T-helper 2 cell (primary cell): Measurements from ENCODE around the gene SDR39U1.
A peak's percentile ranks its signal among the peaks of the same experiment; 100 is the strongest.

Experiments
- DNase-seq, 5 experiments: peaks; one replicate each; pipeline versions ENCODE4 v3.0.0 to v3.0.0-alpha.2; 2012 to 2022

SDR39U1 gene

DNA sequence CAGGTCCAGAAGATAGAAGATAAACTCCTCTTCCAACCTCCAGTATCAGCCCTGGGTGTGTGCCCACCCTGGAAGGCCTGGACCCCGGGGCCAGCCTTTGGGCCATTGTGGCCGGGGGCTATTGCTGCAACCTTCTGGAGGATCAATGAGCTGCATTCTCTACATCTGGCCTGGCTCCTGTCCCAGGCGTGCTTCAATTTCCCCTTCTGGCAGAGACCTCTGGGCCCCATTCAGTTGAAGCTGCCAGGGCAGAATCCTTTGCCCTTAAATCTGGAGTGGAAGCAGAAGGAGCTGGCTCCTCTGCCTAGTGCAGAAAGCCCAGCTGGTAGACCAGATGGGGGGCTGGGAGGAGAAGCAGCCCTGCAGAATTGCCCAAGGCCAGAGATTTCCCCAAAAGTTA is 33.8 kb downstream of the SDR39U1 start:
- DNase-seq: no peak

DNA sequence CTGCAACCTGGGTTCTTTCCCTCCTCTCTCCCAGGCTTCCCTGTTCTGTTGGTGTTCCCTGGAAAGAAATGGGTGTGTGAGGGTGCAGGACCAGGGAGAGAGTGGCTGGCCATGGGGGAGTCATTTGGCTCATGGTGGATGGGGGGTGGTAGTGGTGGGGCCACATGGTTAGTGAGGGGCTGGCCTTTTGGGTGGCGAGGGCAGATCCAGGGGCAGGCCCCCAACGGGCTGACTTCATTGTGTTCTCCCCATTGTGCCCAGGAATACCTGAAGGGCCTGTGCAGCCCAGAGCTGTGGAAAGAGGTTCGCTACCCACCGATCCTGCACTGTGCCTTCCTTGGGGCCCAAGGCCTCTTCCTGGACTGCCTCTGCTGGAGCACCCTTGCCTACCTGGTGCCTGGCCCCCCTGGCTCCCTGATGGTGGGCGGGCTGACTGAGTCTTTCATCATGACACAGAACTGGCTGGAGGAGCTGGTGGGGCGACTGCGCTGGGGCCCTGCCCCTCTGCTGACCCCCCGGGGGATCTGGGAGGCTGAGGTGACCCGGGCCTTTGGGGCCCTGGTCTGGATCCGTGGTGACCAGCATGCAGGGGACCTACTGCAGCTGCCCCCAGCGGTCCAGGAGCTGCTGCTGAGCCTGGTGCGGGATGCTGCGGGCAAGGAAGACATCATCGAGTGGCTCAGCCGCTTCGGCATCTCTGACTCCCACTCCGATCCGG is 34.8 kb downstream of the SDR39U1 start:
- DNase-seq: no peak

DNA sequence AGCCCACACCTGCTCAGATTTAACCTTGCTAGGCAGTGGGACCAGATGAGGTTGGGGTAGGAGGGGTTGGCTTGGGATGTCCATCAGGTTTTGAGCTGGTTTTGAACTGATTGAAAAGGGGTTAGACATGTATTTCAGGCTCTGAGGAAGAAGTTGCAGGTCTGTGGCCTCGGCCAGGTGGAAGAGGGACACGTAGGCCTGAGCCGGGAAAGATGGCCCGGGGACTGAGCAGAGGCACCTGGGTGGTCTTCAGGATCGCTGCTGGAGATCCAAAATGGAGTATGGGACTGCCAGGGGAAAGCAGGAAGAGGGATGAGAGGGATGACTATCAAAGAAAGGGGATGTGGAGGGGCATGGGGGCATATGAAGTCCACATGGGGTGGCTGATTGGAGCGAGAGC is 36.2 kb downstream of the SDR39U1 start:
- DNase-seq: no peak

DNA sequence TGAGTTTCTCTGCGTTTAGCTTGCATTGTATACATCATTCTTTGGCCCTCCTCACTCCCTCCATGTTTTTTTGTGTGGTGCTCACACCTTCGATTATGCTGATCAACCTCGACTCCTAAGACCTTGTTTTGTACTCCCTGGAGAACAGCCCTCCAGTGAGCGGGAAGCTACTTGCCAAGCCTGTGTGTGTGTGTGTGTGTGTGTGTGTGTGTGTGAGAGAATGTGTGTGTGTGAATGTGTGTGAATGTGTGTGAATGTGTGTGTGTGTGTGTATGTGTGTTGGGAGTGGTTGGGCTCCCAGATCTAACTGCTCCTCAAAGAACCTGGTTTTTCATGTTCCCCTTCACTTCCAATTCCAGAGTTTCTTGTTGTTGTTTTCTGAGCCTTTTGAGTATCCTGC is 37.8 kb downstream of the SDR39U1 start:
- DNase-seq: no peak

DNA sequence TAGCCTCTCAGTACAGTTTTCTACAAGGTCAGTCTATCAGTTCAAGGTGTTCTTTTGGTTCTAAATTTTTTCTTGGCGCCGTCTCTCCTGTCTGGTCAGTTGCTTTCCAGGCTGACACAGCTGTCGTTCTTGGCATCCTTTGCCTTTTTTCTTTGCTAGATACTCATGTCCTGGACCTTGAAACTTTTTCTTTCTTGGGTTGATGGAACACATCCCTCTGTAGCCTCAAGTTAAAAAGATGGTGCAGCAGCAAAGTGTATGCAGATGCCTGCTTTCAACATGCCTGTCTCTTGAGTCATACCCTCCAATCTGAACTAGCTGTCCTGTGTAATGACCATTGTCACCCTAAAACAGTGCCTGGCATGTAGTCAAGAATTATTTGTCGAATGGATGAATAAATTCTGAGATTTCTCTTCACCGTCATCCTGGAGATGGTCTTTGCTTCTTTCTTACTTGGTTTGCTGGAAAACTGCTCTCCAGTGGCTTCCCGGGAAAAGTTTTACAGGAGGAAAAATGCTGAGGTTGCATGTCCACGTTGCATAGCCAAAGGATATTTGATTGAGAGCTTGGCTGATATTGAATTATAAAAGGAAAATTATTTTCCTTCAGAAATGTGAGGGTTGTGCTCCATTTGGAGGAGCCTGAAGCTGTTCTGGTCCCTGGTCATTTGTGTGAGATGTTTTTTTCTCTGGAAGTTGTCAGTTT is 39.1 kb downstream of the SDR39U1 start:
- DNase-seq: no peak

DNA sequence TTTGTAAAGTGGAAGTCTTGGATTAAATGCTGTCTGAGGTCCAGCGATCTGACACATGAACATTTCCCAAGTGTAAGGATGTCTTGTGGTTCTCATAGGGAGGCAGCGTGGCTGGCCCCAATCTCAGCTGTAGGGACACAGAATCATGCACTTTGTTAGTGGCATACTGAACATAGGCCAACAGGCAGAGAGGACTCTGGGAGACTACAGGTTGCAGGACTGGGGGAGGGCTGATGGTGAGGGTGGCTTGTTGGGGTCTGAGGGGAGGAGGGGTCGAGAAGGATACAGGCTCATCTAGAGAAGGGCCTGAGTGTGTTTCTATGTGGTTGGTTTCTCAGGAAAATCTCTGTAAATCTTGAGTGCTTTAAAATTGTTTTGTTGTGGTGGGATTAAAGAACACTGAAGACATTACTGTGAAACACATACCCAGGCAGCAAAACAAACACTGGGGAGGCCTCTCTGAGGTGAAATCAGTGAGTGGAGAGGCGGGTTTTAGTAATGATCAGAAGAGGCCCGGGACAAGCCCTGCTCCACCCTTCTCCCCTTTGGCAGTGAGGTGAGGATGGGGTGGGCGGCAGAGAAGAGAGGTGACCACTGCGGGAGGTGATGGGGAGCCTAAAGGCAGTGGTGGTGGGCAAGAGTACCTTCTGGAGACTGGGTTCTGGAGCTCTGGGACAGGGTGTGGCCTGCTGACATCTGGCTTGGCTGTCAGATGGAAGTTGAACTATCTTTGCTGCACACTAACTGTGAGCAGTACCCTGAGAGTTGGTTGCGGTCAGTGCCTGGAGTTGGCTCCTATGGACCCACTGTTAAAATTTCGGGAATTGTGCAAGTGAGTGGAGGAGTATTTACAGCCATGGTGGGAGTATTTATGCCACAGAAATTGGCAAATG is 40.5 kb downstream of the SDR39U1 start:
- no peak for DNase-seq

DNA sequence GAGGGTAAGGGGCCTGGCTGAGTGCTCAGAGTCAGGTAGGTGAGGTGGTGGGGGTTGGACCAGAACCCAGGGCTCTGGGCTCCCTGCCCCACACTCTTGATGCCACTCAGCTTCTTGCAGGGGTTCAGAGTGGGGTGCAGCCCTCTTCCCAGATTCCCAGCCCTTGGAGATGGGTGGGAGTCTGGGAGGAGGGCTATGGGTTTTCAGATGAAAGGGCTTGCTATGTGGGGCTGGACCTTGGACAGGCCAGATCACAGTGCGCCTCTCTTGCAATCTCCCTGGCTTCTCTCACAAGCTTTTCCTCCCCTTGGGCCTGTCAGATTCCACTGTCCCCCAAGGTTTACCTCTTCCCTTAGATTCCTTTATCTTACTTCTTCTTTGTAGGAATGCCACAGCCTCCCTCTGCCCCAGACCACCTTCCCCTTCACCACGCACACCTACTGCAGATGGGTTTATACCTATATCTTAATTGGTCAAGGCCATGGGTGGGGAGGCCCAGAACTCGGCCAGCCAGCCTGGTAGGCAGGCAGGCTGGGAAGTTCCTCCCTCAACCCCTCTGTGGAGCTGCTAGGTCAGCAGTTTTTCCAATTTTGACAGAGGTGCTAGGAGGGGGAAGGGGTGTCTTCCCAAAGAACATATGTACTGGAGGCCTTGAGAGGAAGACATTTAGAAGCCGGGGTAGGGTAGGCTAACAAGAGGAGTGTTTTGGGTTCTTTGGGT is 42.4 kb downstream of the SDR39U1 start:
- no peak for DNase-seq

DNA sequence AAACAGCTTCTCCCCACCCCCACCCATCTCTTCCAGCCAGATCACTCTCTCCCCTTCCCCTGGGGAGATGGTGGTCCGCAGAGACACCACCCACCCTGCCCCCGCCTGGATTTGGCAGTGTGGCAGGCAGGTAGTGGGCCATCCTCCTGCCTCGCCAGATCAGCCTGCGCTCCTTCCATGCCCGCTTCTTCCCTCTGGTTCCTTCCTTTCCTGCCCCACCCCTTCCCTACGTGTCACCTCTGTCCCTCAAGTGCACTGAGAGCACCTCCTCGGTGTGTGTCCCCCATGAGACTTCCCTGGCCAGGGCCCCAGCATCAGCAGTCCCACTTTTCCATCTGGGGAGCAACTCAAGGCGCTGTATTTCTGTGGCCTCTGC is 43.1 kb downstream of the SDR39U1 start:
- DNase-seq: no peak

DNA sequence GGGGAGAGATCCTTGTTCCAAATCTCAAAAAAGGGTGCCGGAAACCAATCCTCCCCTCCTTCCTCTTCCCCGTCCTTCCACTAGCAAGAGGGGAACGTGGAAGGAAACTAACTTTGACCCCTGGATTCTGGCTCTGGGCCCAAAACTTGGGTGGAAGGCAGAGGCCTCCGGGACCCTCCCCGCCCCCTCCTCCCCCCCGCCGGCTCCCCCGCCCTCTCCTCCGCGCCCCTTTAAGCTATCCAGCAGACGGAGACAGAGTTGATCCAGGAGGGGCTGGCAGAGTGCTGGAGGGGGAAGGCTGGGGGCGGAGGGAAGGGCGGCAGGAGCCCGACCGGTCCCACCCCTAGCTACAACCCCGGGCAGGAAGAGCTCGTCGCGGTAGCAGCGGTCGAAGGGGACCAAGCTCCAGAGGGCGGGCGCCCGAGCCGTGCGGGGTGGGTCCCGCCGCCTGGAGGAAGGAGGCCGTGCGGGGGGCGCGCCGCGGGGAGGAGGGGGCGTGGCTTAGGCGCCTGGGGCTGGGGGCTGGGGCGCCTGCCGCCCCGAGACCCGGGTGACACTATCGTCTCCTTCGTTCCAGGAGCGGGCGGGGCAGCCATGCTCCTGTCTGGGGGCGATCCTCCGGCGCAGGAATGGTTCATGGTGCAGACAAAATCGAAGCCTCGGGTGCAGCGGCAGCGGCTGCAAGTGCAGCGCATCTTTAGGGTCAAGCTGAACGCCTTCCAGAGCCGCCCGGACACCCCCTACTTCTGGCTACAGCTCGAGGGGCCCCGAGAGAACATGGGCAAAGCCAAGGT is 43.7 kb downstream of the SDR39U1 start, which contains the start of gene NYNRIN:
Gene NYNRIN (plus strand): TSS at position 351 of the 794 bp plus-strand sequence. CDS start 244 bp downstream, at position 595.
- DNase-seq: peak in 3 of 5 experiments; percentile 5 to 34 (median 10)

DNA sequence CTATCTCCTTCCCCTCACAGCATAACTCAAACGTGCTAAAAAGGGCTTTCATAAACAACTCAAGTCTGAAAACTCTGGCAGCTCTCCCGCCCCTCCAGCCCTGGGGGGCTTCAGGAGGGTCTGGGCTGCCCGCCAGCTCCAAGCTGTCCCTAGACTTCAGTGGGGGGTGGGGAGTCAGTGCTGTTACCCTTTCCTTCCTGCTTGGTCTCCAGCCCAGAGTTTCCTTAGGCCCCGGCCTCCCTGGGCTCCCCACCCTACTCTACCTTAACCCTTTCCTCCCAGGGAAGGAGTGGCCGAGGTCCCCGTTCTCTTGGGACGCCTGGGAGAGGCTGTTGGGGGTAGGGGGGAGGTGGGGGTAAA is 44.3 kb downstream of the SDR39U1 start:
- DNase-seq: no peak

DNA sequence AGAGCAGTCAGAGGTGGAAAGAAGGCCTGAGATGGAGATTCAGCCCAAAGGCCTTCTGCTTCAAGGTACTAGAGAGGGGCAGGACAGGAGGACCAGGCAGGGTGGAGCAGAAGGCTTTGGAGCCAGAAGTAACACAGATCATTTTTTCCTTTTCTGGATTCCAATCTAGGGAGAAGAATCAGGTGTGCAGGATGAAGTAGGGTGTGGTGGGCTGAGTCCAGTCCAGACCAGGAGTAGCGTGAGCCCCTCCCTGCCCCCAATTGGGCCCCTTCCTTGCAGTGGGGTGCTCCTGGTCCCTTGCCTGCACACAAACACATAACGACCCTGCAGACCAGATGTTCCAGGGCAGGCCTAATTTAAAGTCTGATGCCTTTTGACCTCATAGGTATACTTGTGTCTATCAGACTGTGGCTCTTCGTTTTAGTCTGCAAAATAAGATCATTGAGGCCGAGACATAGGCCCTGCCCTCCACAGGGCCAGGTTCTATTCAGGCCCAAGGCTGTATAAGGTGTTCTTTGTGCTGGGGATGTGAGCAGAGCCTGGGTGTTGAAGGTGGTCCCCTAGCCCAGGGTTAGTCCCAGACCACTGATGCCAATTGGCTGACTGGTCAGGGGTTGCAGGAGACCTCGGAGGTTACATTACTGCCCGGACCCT is 44.8 kb downstream of the SDR39U1 start:
- DNase-seq: no peak

DNA sequence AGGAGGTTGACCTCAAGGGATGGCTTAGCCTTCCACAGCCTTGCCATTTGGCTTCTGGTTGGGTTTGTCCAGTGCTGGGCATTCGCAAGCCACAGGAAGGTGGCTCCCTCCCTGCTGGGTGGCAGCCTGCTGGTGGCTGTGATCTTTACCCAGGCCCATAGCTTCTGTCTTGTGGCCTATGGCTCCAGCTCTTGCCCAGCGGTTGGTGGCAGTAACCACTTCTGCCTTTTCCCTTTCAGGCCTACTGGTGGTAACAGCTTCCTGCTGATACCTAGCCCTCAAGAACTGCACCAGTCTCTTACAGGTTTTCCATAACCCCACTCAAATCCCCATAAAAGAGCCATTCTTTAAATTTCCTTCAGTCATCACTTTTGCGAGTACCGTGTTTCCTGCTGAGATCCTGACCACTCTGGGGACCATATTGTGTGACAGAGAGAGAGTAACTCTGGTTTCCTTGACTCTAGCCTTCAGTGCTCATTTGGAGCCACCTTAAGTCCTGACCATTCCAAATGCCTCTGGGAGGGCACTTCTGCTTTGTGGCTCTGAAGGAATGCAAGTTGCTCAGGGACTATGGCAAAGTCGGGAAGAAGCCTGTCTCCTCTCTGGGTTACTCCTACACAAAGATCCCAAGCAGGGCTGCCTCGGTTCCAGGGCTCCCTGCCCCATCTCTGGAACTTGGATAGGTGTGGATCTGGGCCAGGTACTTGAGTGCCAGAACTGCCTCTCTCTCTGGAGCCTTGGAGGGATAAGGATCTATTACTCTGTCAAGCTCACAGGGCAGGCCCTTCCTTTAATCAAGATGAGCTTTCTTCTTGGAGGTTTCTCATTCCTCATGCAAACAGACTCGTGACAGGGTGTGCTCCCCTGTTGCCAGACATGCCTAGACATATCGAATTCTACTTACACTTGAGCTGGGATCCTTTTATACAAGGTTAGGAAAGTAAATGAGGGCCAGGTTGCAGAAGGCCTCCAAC is 46.7 kb downstream of the SDR39U1 start:
- DNase-seq: no peak

DNA sequence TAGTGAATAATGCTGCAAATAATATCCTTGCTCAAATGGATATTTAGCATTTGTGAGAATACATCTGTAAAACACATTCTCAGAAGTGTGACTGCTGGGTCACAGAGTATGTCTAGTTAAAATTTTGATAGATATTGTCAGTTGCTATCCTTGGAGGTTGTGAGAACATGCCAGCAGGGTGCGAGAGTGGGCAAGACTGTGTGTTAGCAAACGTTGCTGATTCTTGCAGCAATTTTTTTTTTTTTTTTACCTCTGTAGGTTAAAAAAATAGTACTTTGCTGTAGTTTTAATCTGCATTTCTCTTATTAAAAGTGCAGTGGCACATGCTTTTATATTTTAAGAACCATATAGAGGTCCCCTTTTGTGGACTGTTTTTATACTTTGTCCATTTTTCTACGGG is 48.3 kb downstream of the SDR39U1 start:
- peak in 1 of 5 experiments; percentile 21 for DNase-seq

DNA sequence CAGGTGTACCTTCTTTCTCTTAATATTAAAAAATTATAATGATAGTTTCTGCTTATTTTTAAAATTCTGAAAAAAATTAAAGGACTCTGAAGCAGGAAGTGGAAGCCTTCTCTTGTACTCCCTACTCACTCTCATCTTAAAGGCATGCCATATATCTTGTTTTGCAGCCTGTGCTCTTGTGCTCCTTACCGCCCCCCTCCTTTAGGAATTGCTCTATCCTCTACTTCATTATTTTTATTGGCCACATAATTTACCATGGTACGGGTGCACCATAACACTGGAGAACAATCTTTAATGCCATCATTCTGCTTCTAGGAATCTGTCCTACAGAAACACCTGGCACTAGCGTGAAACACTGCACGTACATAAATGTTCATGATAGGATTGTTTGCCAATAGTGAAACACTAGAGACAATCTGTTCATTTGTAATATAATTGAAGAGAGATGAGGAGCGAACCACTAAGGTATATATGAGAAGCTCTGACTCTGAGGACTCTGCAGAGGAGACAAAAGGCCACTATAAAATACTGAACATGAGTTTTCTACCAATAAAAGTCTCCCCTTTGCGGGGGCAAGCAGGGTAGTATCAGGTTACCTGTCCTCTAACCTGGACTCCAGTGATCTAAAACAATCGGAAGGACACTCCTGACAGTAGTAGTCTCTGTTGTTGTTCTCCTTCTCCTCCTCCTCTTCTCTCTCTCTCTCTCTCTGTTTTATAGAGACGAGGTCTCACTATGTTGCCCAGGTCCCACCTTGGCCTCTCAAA is 50.1 kb downstream of the SDR39U1 start:
- no peak for DNase-seq

DNA sequence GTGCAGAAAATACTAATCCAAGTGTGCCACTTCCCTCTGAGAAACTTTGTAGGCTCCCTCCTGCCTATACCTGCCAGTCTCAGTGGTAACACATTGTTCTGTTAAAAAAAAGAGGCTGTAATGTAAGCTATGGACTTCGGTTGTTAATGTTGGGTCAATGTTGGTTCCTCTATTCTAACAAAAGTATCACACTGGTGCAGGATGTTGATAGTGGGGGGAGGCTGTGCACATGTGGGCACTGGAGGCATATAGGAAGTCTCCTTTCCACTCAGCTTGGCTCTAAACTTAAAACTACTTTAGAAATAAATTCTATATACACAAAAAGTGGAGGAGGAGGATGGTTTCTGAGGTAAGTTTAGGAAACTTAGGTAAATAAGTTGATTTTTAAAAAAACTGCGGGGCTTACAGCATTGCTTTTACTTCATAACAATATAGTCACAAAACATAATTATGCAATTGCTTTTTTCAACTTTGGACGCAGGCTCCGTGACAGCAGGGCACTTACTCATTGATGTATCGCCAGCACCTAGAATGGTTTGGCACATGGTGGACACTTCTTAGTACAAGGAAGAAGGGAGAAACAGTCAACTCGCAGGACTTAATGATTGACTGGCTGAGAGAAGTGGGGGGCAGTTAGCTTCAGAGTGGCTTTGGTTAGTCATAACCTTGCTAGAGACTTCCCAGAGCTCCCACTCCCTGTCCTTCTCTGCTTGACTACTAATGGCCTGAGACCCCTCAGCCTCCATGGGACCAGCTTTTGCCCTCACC is 51.7 kb downstream of the SDR39U1 start:
- no peak for DNase-seq
